ENCODE data around the gene ELL2. TPM values are rescaled to one million over a fixed set of nuclear protein-coding genes. Genes with fewer than 3 reads are reported as not detected.

ELL2 gene
- total and polyA plus RNA-seq, 2 of the 13 experiments (the other 11 are each of a cell fraction or from before 2014, with no cell fraction given) = 78.9 to 97.1 TPM

DNA sequence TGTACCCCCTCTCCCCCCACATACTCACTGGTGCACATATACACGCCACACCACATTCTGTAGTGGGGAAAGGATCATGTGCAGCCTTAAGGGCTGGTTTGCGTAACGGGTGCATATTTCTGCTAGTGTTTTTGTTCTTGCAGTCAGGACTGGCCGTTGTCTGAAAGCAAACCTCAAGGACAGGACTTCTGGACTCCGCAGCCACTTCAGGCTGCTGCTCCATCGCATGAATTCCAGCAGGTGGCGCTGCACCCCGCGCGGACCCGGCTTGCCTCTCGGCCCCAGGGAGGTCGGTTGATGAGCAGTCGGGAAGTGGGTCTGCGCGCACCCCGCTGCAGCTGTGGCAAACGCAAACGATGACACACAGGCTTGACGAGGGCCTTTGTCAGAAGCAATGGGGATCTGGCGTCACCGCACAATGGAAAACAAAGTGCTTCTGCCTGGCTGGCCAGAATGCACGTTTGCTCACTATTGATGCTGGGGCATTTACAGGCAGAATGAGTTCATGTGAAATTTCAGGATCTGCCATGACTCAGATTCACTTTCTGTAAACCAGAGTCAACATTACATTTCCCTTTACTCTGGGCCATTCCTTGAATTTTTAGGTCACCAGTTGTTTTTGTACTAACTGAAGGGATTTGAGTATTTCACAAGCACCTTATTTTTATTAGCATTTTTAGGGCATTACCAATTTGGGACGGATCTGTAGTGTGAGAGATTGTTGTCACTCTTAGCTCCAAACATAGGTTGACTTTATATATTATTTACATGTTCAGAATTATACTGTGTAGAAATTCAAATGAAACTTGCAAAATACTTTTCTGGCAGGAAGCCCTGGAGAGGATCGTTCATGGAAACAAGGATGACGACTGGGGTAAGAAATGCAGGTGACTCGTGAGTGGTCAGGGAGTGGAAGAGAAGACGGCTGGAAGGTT is 102.7 kb downstream of the ELL2 start (continued):
- TF ChIP-seq SMARCC2 (IDR thresholded peaks at IDR 0.05) = no peak
- no peak for TF ChIP-seq TEF (CRISPR knock-in tag; IDR thresholded peaks at IDR 0.05)
- TF ChIP-seq BATF2 (CRISPR knock-in tag; IDR thresholded peaks at IDR 0.05) = no peak
- peak; percentile 72; the same call in 1 of the 2 replicates for TF ChIP-seq ZBTB34 (CRISPR knock-in tag; IDR thresholded peaks at IDR 0.05)
- no peak for TF ChIP-seq TBL1XR1 (IDR thresholded peaks at IDR 0.05; ENCODE audit: borderline replicate concordance, low read length, partially characterized antibody)
- peak; percentile 95; the same call in 1 of the 2 replicates for TF ChIP-seq ZNF691 (CRISPR knock-in tag; IDR thresholded peaks at IDR 0.05; ENCODE audit: borderline replicate concordance, low read depth)
- TF ChIP-seq SKI (IDR thresholded peaks at IDR 0.05; ENCODE audit: partially characterized antibody) = peak; percentile 57
- TF ChIP-seq YEATS2 (CRISPR knock-in tag; IDR thresholded peaks at IDR 0.05; ENCODE audit: borderline replicate concordance) = peak; percentile 67; the same call in 1 of the 2 replicates
- no peak; the same call in 1 of the 2 replicates for TF ChIP-seq TRAFD1 (CRISPR knock-in tag; IDR thresholded peaks at IDR 0.05; ENCODE audit: borderline replicate concordance)
- TF ChIP-seq ZBTB1 (CRISPR knock-in tag; IDR thresholded peaks at IDR 0.05; ENCODE audit: borderline replicate concordance) = no peak
- no peak for TF ChIP-seq ZBTB42 (CRISPR knock-in tag; IDR thresholded peaks at IDR 0.05)
- peak; percentile 75; the same call in 1 of the 2 replicates for TF ChIP-seq WIZ (CRISPR knock-in tag; IDR thresholded peaks at IDR 0.05)
- TF ChIP-seq TCF12 (IDR thresholded peaks at IDR 0.05) = no peak
- TF ChIP-seq TCF12 (CRISPR knock-in tag; IDR thresholded peaks at IDR 0.05) = no peak
- TF ChIP-seq MIER2 (CRISPR knock-in tag; IDR thresholded peaks at IDR 0.05) = peak; percentile 74; the same call in 1 of the 2 replicates
- no peak for TF ChIP-seq TRIM24 (CRISPR knock-in tag; IDR thresholded peaks at IDR 0.05)
- peak; percentile 86; the same call in 1 of the 2 replicates for TF ChIP-seq KDM4B (CRISPR knock-in tag; IDR thresholded peaks at IDR 0.05)
- TF ChIP-seq ERF (CRISPR knock-in tag; IDR thresholded peaks at IDR 0.05) = peak; percentile 93
- TF ChIP-seq MYNN (CRISPR knock-in tag; IDR thresholded peaks at IDR 0.05; ENCODE audit: low read depth) = no peak
- no peak for TF ChIP-seq RAD51 (IDR thresholded peaks at IDR 0.05; ENCODE audit: borderline replicate concordance)
- no peak for TF ChIP-seq ZNF558 (CRISPR knock-in tag; IDR thresholded peaks at IDR 0.05; ENCODE audit: borderline replicate concordance)
- TF ChIP-seq ZNF232 (CRISPR knock-in tag; IDR thresholded peaks at IDR 0.05; ENCODE audit: borderline replicate concordance) = peak; percentile 64; the same call in 1 of the 2 replicates
- no peak for TF ChIP-seq MBD4 (IDR thresholded peaks at IDR 0.05; ENCODE audit: borderline replicate concordance, low read length)
- TF ChIP-seq HHEX (CRISPR knock-in tag; IDR thresholded peaks at IDR 0.05) = no peak

All from HepG2 (cell line).